Esophagus muscularis mucosa (tissue), 4 donors: ENCODE measurements around the gene HSDL2.

Source experiments
- EP300 ChIP-seq: sonication (generic); formaldehyde crosslinking; IDR thresholded peaks from one replicate; pipeline ENCODE4 v1.6.1; 2017; ENCODE audit warnings: antibody characterized with exemption
- POLR2A ChIP-seq: fragments of 450-650 bp; IDR thresholded peaks from one replicate; pipeline ENCODE4 v1.6.1; 2017; ENCODE audit warnings: antibody characterized with exemption, moderate library complexity, mild to moderate bottlenecking, low read depth
- POLR2AphosphoS5 ChIP-seq, 2 donors: sonication (generic); formaldehyde crosslinking; IDR thresholded peaks; one replicate each; pipeline ENCODE4 v1.6.1; 2017; ENCODE audit warnings: antibody characterized with exemption in 2 of 2
- TF ChIP-seq, protein P1 (sequence below), 3 experiments: fragments of 200-600 bp in 2 of 3; fragments of 450-650 bp in 1 of 3; sonication (generic) in 2 of 3; IDR thresholded peaks; one replicate each; pipeline ENCODE4 v1.5.1; 2017 to 2019; ENCODE audit warnings: antibody characterized with exemption in 3 of 3, mild to moderate bottlenecking in 2 of 3, moderate library complexity in 1 of 3

- TF ChIP-seq, protein P1, sequence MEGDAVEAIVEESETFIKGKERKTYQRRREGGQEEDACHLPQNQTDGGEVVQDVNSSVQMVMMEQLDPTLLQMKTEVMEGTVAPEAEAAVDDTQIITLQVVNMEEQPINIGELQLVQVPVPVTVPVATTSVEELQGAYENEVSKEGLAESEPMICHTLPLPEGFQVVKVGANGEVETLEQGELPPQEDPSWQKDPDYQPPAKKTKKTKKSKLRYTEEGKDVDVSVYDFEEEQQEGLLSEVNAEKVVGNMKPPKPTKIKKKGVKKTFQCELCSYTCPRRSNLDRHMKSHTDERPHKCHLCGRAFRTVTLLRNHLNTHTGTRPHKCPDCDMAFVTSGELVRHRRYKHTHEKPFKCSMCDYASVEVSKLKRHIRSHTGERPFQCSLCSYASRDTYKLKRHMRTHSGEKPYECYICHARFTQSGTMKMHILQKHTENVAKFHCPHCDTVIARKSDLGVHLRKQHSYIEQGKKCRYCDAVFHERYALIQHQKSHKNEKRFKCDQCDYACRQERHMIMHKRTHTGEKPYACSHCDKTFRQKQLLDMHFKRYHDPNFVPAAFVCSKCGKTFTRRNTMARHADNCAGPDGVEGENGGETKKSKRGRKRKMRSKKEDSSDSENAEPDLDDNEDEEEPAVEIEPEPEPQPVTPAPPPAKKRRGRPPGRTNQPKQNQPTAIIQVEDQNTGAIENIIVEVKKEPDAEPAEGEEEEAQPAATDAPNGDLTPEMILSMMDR (IDR thresholded peaks at IDR 0.05): no peak
- TF ChIP-seq EP300 (no peak), POLR2A (no peak), POLR2AphosphoS5 (IDR thresholded peaks at IDR 0.05) (no peak)
These were observed 122.5 kb downstream of the HSDL2 start for GRCh38 chr9:112502175-112502946.
